ENCODE results near the gene KRT83. TPM values are rescaled to one million over a fixed set of nuclear protein-coding genes. Genes with fewer than 3 reads are reported as not detected.
"Not testable (repeated sequence)": the region's sequence is repeated elsewhere in the genome, so short reads cannot be mapped to it uniquely, and the experiment has no call there.

KRT83 gene
- total RNA-seq, 1 donor from 2014 or later = not detected

DNA sequence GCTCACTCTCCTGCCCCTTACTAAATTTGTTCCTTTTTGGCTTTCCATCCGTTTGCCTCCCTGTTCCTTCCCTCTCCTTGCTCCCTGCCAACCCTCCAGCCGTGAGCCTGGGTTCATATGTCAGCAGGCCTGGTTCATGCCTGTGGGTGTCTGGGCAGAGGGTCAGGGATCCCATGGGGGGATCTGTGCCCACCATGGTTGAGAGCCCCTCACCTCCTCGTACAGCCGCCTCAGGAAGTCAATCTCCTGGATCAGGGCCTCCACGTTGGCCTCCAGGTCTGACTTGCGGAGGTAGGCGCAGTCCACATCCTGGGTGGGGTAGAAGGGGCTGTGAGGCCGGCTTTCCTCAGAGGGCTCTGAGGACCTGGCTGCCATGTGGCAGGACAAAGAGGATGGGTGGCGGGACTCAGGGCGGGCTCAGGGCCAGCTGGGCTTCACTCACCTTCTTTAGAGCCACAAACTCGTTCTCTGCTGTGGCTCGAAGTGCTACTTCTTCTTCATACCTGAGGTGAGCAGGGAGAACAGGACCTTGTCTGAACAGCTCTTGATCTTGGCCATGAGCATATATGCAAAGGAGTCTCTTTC lies 3.6 kb downstream of the KRT83 start:
- Mint-ChIP-seq H3K4me3 (ENCODE audit: low read depth) (no peak overlapping the region), H3K9me3 (ENCODE audit: low read depth) (no peaks in the 10 kb centered on the region), H3K27ac (no peak overlapping the region), H3K36me3 (ENCODE audit: insufficient read depth) (no peaks in the 10 kb centered on the region), H3K27me3 (peaks cover 63% of the 10 kb centered on the region), H3K4me1 (ENCODE audit: low read depth) (no peaks in the 10 kb centered on the region)
- DNase-seq (ENCODE audit: low spot score, unreplicated experiment) = no peak
- TF ChIP-seq, protein P1, sequence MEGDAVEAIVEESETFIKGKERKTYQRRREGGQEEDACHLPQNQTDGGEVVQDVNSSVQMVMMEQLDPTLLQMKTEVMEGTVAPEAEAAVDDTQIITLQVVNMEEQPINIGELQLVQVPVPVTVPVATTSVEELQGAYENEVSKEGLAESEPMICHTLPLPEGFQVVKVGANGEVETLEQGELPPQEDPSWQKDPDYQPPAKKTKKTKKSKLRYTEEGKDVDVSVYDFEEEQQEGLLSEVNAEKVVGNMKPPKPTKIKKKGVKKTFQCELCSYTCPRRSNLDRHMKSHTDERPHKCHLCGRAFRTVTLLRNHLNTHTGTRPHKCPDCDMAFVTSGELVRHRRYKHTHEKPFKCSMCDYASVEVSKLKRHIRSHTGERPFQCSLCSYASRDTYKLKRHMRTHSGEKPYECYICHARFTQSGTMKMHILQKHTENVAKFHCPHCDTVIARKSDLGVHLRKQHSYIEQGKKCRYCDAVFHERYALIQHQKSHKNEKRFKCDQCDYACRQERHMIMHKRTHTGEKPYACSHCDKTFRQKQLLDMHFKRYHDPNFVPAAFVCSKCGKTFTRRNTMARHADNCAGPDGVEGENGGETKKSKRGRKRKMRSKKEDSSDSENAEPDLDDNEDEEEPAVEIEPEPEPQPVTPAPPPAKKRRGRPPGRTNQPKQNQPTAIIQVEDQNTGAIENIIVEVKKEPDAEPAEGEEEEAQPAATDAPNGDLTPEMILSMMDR (IDR thresholded peaks at IDR 0.05; ENCODE audit: unreplicated experiment) = no peak

DNA sequence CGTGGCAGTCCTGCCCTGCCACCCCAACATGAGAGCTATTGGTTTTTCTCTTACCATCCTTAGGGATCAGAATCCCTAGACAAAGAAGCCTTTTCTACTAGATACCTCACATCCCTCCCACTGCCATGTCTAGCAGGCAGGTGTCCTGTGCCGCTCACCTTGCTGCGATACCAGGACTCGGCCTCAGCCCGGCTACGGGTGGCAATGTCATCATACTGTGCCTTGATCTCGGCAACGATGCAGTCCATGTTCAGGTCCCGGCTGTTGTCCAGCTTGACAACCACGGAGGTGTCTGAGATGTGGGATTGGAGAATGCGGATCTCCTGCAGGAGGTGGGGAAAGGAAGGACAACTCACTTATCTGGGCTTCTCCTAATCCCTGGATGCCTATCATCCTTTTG lies 4.5 kb downstream of the KRT83 start:
- Mint-ChIP-seq H3K4me3 (ENCODE audit: low read depth) (no peak overlapping the region), H3K4me1 (ENCODE audit: low read depth) (no peaks in the 10 kb centered on the region), H3K9me3 (ENCODE audit: low read depth) (no peaks in the 10 kb centered on the region), H3K27ac (no peak overlapping the region), H3K36me3 (ENCODE audit: insufficient read depth) (no peaks in the 10 kb centered on the region), H3K27me3 (peaks cover 63% of the 10 kb centered on the region)
- DNase-seq (ENCODE audit: low spot score, unreplicated experiment) = no peak
- TF ChIP-seq, protein P1 (IDR thresholded peaks at IDR 0.05; ENCODE audit: unreplicated experiment) = no peak

DNA sequence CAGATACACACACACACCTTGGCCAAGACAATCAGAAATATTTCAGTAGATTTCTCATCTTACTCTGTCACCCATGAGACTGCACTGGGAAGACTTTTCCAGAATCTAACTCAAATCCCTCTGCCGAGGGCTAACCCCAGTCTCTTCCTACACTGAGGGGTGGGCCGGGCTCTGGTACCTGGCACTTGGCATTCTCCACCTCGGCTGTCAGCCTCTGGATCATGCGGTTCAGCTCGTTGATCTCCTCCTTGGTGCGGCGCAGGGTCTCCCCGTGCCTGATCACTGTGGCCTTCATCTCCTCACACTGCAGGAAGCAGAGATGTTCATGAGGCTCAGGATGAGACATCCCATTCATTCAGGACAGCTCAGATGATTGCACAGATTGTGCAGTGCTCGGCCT lies 4.9 kb downstream of the KRT83 start:
- no peak overlapping the region for H3K4me3 Mint-ChIP-seq (ENCODE audit: low read depth)
- no peaks in the 10 kb centered on the region for H3K9me3 Mint-ChIP-seq (ENCODE audit: low read depth)
- no peaks in the 10 kb centered on the region for H3K4me1 Mint-ChIP-seq (ENCODE audit: low read depth)
- no peak overlapping the region for H3K27ac Mint-ChIP-seq
- TF ChIP-seq, protein P1 (IDR thresholded peaks at IDR 0.05; ENCODE audit: unreplicated experiment) = no peak
- no peak for DNase-seq (ENCODE audit: low spot score, unreplicated experiment)
- H3K27me3 Mint-ChIP-seq = peaks cover 67% of the 10 kb centered on the region
- H3K36me3 Mint-ChIP-seq (ENCODE audit: insufficient read depth) = no peaks in the 10 kb centered on the region

DNA sequence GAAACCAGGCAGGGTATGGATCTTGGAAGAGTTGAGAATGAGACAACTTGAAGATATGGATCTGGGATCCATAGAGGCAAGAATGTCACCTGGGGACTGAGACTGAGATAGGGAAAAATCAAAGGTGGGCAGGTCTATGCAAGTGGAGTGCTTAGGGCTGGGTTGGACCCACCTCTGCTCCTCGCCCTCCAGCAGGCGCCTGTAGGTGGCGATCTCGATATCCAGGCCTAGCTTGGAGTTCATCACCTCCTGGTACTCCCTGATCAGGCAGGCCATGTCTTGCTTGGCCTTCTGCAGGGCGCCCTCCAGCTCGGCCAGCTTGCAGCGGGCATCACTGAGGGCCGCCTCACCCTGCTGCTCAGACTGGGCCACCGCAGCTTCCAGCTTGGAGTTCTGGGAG lies 5.5 kb downstream of the KRT83 start:
- not testable (repeated sequence) for H3K4me3 Mint-ChIP-seq (ENCODE audit: low read depth); H3K27ac Mint-ChIP-seq; H3K4me1 Mint-ChIP-seq (ENCODE audit: low read depth); H3K9me3 Mint-ChIP-seq (ENCODE audit: low read depth); DNase-seq (ENCODE audit: low spot score, unreplicated experiment); H3K36me3 Mint-ChIP-seq (ENCODE audit: insufficient read depth)
- TF ChIP-seq, protein P1 (IDR thresholded peaks at IDR 0.05; ENCODE audit: unreplicated experiment) = peak; percentile 56
- peaks cover 71% of the 10 kb centered on the region for H3K27me3 Mint-ChIP-seq

DNA sequence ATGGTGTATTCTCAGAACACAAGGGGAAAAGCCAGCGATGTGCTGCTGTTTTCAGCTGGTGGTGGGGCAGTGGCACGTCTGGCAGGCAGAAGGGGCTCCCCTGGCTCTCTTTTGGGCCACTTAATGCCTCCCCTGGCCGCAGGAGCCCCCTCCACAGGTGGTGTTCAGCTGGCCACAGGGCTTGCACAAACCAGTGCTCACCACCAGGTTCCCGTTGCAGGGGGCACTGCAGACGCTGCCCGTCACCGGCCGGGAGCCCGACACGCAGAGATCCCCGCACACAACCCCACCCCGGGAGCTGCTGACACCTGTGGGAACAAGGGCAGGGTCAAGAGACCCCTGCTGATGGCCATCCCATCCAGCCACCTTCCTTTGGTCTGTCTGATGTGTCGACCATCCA lies 6.7 kb downstream of the KRT83 start:
- TF ChIP-seq, protein P1 (IDR thresholded peaks at IDR 0.05; ENCODE audit: unreplicated experiment) = no peak
- Mint-ChIP-seq H3K9me3 (ENCODE audit: low read depth) (no peaks in the 10 kb centered on the region), H3K4me1 (ENCODE audit: low read depth) (no peaks in the 10 kb centered on the region), H3K27me3 (peaks cover 72% of the 10 kb centered on the region), H3K36me3 (ENCODE audit: insufficient read depth) (no peaks in the 10 kb centered on the region), H3K27ac (no peak overlapping the region), H3K4me3 (ENCODE audit: low read depth) (no peak overlapping the region)
- no peak for DNase-seq (ENCODE audit: low spot score, unreplicated experiment)
